Medulla oblongata (tissue), 1 donor: ENCODE measurements around the gene ZNF319.

Source experiments
- DNase-seq: peaks from one replicate; pipeline ENCODE4 v3.0.0-alpha.2; 2015; ENCODE audit errors: extremely low spot score

Gene ZNF319

GRCh38 chr16:57956270-57956808, 44.1 kb downstream of the ZNF319 start:
- no peak for DNase-seq

- no peak for DNase-seq
Observed at GRCh38 chr16:57955572-57956188, 44.8 kb downstream of the ZNF319 start.

- DNase-seq = no peak
Observed at GRCh38 chr16:57953857-57954256, 46.6 kb downstream of the ZNF319 start.

DNA sequence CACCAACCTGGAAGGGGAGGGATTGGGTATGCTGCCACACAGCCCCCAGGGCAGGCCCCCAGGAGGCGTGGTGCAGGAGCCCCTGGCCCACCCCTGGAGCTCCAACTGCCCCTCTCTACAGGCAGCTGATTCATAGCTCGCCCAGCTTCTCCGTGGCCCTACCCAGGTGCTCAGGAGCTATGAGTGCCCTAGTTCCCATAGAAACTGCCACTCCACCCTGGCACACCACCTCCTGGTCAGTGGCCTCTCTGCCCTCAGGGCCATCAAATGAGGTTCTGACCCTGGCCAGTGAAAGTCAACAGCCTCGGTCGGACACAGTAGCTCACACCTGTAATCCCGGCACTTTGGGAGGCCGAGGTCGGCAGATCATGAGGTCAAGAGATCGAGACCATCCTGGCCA, 47.6 kb downstream of the ZNF319 start:
- no peak for DNase-seq

DNA sequence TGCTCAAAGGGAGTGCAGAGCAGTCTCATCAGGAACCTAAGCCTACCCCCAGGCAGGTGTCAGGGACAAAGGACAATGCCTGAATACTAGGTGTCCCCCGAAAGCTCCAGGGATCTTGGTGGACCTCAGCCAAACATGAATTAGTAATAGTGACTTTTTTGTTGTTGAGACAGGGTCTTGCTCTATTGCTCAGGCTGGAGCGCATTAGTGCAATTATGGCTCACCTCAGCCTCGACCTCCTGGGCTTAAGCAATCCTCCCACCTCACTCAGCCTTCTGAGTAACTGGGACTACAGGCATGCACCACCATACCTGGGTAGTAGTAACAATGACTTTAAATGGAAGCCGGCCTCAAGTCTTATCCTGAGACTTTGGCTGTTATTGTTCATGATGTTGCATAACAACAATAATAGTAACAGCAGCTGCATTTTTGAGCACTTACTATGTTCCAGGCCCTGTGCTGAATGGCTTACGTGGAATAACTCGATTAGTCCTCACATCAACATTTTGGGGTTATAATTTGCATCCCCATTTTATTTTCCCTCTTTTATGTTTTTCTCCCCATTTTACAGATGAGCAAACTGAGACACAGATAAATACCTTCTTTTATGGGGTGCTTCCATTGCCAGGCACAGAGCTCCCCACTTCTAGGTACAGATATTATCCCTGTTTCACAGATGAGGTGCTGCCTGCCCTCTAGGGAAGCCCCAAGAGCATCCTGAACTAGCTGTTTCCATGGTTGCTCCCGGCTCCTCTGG, 49.1 kb downstream of the ZNF319 start:
- no peak for DNase-seq

- DNase-seq = no peak
Observed at GRCh38 chr16:57950382-57950781, 50.1 kb downstream of the ZNF319 start.

- DNase-seq = no peak
Observed at GRCh38 chr16:57949595-57950238, 50.8 kb downstream of the ZNF319 start.

GRCh38 chr16:57949013-57949412, 51.5 kb downstream of the ZNF319 start:
- DNase-seq = no peak

DNA sequence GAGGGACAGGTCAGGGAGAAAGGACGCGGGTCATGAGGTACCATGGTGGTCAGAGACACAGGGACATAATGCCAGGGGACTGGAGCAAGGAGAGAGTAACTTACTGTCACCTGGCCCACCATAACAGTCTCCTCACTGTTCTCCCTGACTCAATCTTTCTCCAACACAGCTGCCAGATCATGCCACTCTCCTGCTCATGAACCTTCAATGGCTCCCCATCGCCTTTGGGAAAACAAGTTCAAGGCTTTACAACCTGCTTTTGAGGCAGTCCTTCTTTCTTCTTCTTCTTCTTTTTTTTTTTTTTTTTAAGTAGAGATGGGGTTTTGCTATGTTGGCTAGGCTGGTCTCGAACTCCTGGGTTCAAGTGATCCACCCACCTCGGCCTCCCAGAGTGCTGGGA, 52.4 kb downstream of the ZNF319 start:
- DNase-seq = no peak

- no peak for DNase-seq
Observed at GRCh38 chr16:57947261-57947660, 53.2 kb downstream of the ZNF319 start.

DNA sequence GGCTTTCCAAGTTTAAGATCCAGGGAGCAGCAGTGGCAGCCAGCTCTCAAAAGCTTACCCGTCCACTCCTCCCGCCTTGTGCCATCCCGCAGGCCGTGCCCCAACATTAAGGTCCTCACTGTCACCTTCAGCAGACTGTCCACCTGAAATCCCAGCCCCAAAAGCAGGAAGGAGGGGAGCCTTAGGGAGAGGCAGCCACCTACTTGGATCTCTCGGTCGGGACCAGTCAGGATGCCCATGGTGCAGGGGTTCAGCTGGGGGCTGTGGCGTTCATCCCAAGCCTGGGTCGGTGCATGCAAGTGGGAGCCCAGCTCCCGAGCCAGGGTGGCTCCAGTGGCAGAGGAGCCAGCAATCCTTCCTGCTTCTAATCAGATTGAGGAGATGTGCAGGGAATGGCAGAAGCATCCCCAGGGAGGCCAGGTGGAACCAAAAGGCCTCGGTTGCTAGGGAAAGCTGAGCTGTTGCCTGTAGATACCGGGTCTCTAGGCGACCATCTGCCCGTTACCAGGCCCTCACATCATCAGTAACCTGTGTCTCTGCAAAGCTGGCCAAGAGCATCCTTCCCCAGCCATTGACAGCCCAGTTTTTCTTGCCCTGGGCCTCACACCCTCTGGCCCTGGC, 54.2 kb downstream of the ZNF319 start:
- no peak for DNase-seq

GRCh38 chr16:57945740-57946138, 54.7 kb downstream of the ZNF319 start:
- no peak for DNase-seq

- no peak for DNase-seq
Observed at GRCh38 chr16:57944970-57945739, 55.3 kb downstream of the ZNF319 start.
